PC-9 (cell line): Measurements from ENCODE around the gene PMIS2. TPM values are rescaled to one million over a fixed set of nuclear protein-coding genes. Genes with fewer than 3 reads are reported as not detected.

Experiments used
- BruUV-seq: library from RNA; stranded (reverse); fragments of 400-500 nt; replicated peaks from 2 replicates; lab custom pipeline; 2021; lab: Mats Ljungman, UMichigan
- CTCF ChIA-PET: fragments of 300-600 bp; sonication (Branson Sonifier 250); formaldehyde crosslinking; loops from one replicate; lab custom pipeline; 2022; ENCODE audit warnings: antibody characterized with exemption; lab: Charles Lee
- POLR2A ChIA-PET: fragments of 300-600 bp; sonication (Branson Sonifier 250); formaldehyde crosslinking; loops from one replicate; lab custom pipeline; 2022; ENCODE audit warnings: antibody characterized with exemption; ENCODE audit not compliant: unreplicated experiment; lab: Charles Lee
- DNase-seq, 2 experiments: peaks; one replicate each; pipeline versions ENCODE4 v3.0.0 to v3.0.0-alpha.2; 2015 to 2022; ENCODE audit warnings: mixed read lengths in 1 of 2
- H2AFZ ChIP-seq: fragments of 200-600 bp; sonication (generic); 2 replicates; pipeline ENCODE4 v1.8.1; 2017; ENCODE audit warnings: antibody characterized with exemption
- H3F3A ChIP-seq: fragments of 200-600 bp; sonication (generic); 2 replicates; pipeline ENCODE4 v1.8.1; 2017; ENCODE audit warnings: antibody characterized with exemption, mild to moderate bottlenecking, low read depth; ENCODE audit not compliant: insufficient read depth
- H3K27ac ChIP-seq: fragments of 200-600 bp; sonication (generic); 2 replicates; pipeline ENCODE4 v1.6.1; 2016; ENCODE audit warnings: mixed run types
- H3K27me3 ChIP-seq: fragments of 200-600 bp; sonication (generic); 2 replicates; pipeline ENCODE4 v1.6.1; 2016; ENCODE audit warnings: low read depth, mixed run types; ENCODE audit not compliant: insufficient read depth
- H3K36me3 ChIP-seq: fragments of 200-600 bp; sonication (generic); 2 replicates; pipeline ENCODE4 v1.6.1; 2016; ENCODE audit warnings: low read depth, mixed run types
- H3K4me1 ChIP-seq: fragments of 200-600 bp; sonication (generic); replicated peaks from 2 replicates; pipeline ENCODE4 v1.6.1; 2016; ENCODE audit warnings: mixed run types; ENCODE audit not compliant: insufficient read depth
- H3K4me2 ChIP-seq: fragments of 200-600 bp; sonication (generic); 2 replicates; pipeline ENCODE4 v1.6.1; 2017; ENCODE audit warnings: mixed run types
- H3K4me3 ChIP-seq: fragments of 200-600 bp; sonication (generic); 2 replicates; pipeline ENCODE4 v1.6.1; 2016; ENCODE audit warnings: mixed run types
- H3K79me2 ChIP-seq: fragments of 200-600 bp; sonication (generic); 2 replicates; pipeline ENCODE4 v1.6.1; 2017; ENCODE audit warnings: low read depth, mixed run types
- H3K9me2 ChIP-seq: fragments of 200-600 bp; sonication (generic); 2 replicates; pipeline ENCODE4 v1.8.1; 2017; ENCODE audit warnings: mild to moderate bottlenecking; ENCODE audit not compliant: insufficient read depth
- H3K9me3 ChIP-seq: fragments of 200-600 bp; sonication (generic); 2 replicates; pipeline ENCODE4 v1.8.1; 2016; ENCODE audit warnings: low read depth; ENCODE audit not compliant: insufficient read depth
- H4K20me1 ChIP-seq: fragments of 200-600 bp; sonication (generic); 2 replicates; pipeline ENCODE4 v1.8.1; 2017; ENCODE audit not compliant: insufficient read depth
- CTCF ChIP-seq: fragments of 200-600 bp; sonication (generic); conservative IDR thresholded peaks from 2 replicates; pipeline ENCODE4 v1.6.1; 2017; ENCODE audit warnings: mixed run types, antibody characterized with exemption, mild to moderate bottlenecking, moderate library complexity
- EZH2 ChIP-seq: fragments of 200-600 bp; sonication (generic); IDR thresholded peaks from 2 replicates; pipeline ENCODE4 v1.8.0; 2017; ENCODE audit warnings: antibody characterized with exemption, low read depth
- intact Hi-C: fragments of 100-400 bp; cut with micrococcal nuclease; formaldehyde crosslinking; loops from one replicate; pipeline ENCODE4 v1.10.0; 2022; ENCODE audit not compliant: unreplicated experiment
- total RNA-seq: library from RNA; stranded (reverse); gene quantifications from 2 replicates; pipeline ENCODE4 v1.2.3, GENCODE V29; 2021

The PMIS2 gene
- total RNA-seq, 1 experiment from 2014 or later = not detected

- Histone ChIP-seq H4K20me1 (no peaks in the 10 kb centered on the region), H3K27me3 (peaks cover 38% of the 10 kb centered on the region), H2AFZ (no peak overlapping the region), H3K4me3 (no peak overlapping the region), H3K4me2 (no peak overlapping the region), H3K36me3 (no peaks in the 10 kb centered on the region), H3K9me3 (no peaks in the 10 kb centered on the region), H3F3A (no peaks in the 10 kb centered on the region), H3K79me2 (no peaks in the 10 kb centered on the region), H3K9me2 (no peaks in the 10 kb centered on the region), H3K4me1 (no peaks in the 10 kb centered on the region), H3K27ac (no peak overlapping the region)
- CTCF ChIA-PET = interaction anchor here (0.6 kb wide), 1 partner anchor 26 kb away, joined by 3 read pairs; no protein-coding TSS in a partner anchor
- no peak for TF ChIP-seq CTCF
- no TSS peak for BruUV-seq
- DNase-seq = no peak
- intact Hi-C loops = no loop called here
- POLR2A ChIA-PET = no interaction called here
Measured at GRCh38 chr19:35562776-35563175, 23.2 kb upstream of the PMIS2 start.

GRCh38 chr19:35563207-35563829 lies 22.7 kb upstream of the PMIS2 start, which contains the start of gene ATP4A:
ATP4A (minus strand) TSS chr19:35563658; CDS start chr19:35563629, 29 bp downstream.
- POLR2A ChIA-PET = interaction anchor here (0.6 to 0.8 kb wide), 2 partner anchors 85 to 185 kb away, joined by 7 to 9 read pairs; partner anchors contain the start of genes COX6B1 and LIN37

More at GRCh38 chr19:35563207-35563829, 22.7 kb upstream of the PMIS2 start, which contains the start of gene ATP4A:
- Histone ChIP-seq H2AFZ (no peak within 1 kb of the TSS), H3F3A (no peaks in the 10 kb centered on the region), H3K36me3 (no peaks in the 10 kb centered on the region), H3K4me2 (no peak within 1 kb of the TSS), H4K20me1 (no peaks in the 10 kb centered on the region), H3K4me1 (no peaks in the 10 kb centered on the region), H3K27me3 (peaks cover 38% of the 10 kb centered on the region), H3K4me3 (no peak within 1 kb of the TSS), H3K27ac (no peak within 1 kb of the TSS), H3K9me2 (no peaks in the 10 kb centered on the region), H3K9me3 (no peaks in the 10 kb centered on the region), H3K79me2 (no peaks in the 10 kb centered on the region)
- no peak for DNase-seq
- CTCF ChIA-PET = interaction anchor here (0.6 to 0.7 kb wide), 3 partner anchors 8 to 421 kb away, joined by 3 to 19 read pairs (median 5); no protein-coding TSS in a partner anchor
- BruUV-seq = no TSS peak
- intact Hi-C loops = no loop called here
- TF ChIP-seq EZH2 = no peak
- TF ChIP-seq CTCF = no peak
